Panc1 (cell line): ENCODE results near the gene ITIH5.

Source experiments
- CTCF ChIP-seq: fragments of 450-650 bp; IDR thresholded peaks from 2 replicates; pipeline ENCODE4 v1.5.1; 2017; ENCODE audit warnings: mild to moderate bottlenecking
- POLR2AphosphoS5 ChIP-seq: IDR thresholded peaks from 2 replicates; pipeline ENCODE4 v1.6.1; 2012; ENCODE audit warnings: mild to moderate bottlenecking, low read depth, low read length, moderate library complexity
- REST ChIP-seq, 2 experiments: IDR thresholded peaks; 2 replicates each; pipeline ENCODE4 v1.6.1; 2011 to 2012; ENCODE audit warnings: low read depth in 2 of 2, control low read depth in 1 of 2, low read length in 1 of 2, mild to moderate bottlenecking in 1 of 2, moderate library complexity in 1 of 2; ENCODE audit not compliant: insufficient read depth in 1 of 2

GRCh38 chr10:7697426-7697825, 30.7 kb upstream of the ITIH5 start:
- TF ChIP-seq CTCF = no peak
- no peak for TF ChIP-seq POLR2AphosphoS5
- no peak for TF ChIP-seq REST (IDR thresholded peaks at IDR 0.05; ENCODE audit: insufficient read depth in 1 of 2, low read depth in 2 of 2, low read length in 1 of 2)
